ENCODE data around the gene CTXND1.

CTXND1 gene

GRCh38 chr15:80274996-80275395 is 23.0 kb upstream of the CTXND1 start:
- Histone ChIP-seq H3K27ac (ENCODE audit: low read depth, low read length) (no peak overlapping the region), H3K36me3 (ENCODE audit: control insufficient read depth, low read length) (no peaks in the 10 kb centered on the region), H3K4me2 (ENCODE audit: low read length) (no peak overlapping the region), H3K4me3 (ENCODE audit: low read length) (no peak overlapping the region), H3K9me3 (ENCODE audit: control insufficient read depth, insufficient read depth, low read length) (no peaks in the 10 kb centered on the region), H3F3A (ENCODE audit: control insufficient read depth, insufficient read depth) (no peaks in the 10 kb centered on the region), H3K27me3 (ENCODE audit: control insufficient read depth, low read length) (no peaks in the 10 kb centered on the region; the same call in 1 of the 2 replicates), H3K4me1 (ENCODE audit: control insufficient read depth, low read length) (no peaks in the 10 kb centered on the region), H3K9me2 (replicated peaks; ENCODE audit: control insufficient read depth, low read length) (no peaks in the 10 kb centered on the region), H4K20me1 (ENCODE audit: control insufficient read depth, insufficient read depth, low read depth, low read length) (no peaks in the 10 kb centered on the region), H3K79me2 (ENCODE audit: control insufficient read depth, low read length) (no peaks in the 10 kb centered on the region)
- TF ChIP-seq EZH2phosphoT487 (IDR thresholded peaks at IDR 0.05; ENCODE audit: borderline replicate concordance, low read length) (no peak), CTCF (IDR thresholded peaks at IDR 0.05; ENCODE audit: low read depth, low read length, poor library complexity, severe bottlenecking) (no peak)

- Histone ChIP-seq H3F3A (ENCODE audit: control insufficient read depth, insufficient read depth) (no peaks in the 10 kb centered on the region), H3K4me1 (ENCODE audit: control insufficient read depth, low read length) (no peaks in the 10 kb centered on the region), H3K4me3 (ENCODE audit: low read length) (no peak overlapping the region), H3K4me2 (ENCODE audit: low read length) (no peak overlapping the region), H3K27ac (ENCODE audit: low read depth, low read length) (no peak overlapping the region), H3K79me2 (ENCODE audit: control insufficient read depth, low read length) (no peaks in the 10 kb centered on the region), H3K36me3 (ENCODE audit: control insufficient read depth, low read length) (no peaks in the 10 kb centered on the region), H3K9me3 (ENCODE audit: control insufficient read depth, insufficient read depth, low read length) (no peaks in the 10 kb centered on the region), H3K27me3 (ENCODE audit: control insufficient read depth, low read length) (no peaks in the 10 kb centered on the region; the same call in 1 of the 2 replicates), H3K9me2 (replicated peaks; ENCODE audit: control insufficient read depth, low read length) (no peaks in the 10 kb centered on the region), H4K20me1 (ENCODE audit: control insufficient read depth, insufficient read depth, low read depth, low read length) (no peaks in the 10 kb centered on the region)
- TF ChIP-seq CTCF (IDR thresholded peaks at IDR 0.05; ENCODE audit: low read depth, low read length, poor library complexity, severe bottlenecking) (no peak), EZH2phosphoT487 (IDR thresholded peaks at IDR 0.05; ENCODE audit: borderline replicate concordance, low read length) (no peak)
These were observed 22.5 kb upstream of the CTXND1 start for GRCh38 chr15:80274554-80274953.

- Histone ChIP-seq H3K36me3 (ENCODE audit: control insufficient read depth, low read length) (no peaks in the 10 kb centered on the region), H4K20me1 (ENCODE audit: control insufficient read depth, insufficient read depth, low read depth, low read length) (no peaks in the 10 kb centered on the region), H3K79me2 (ENCODE audit: control insufficient read depth, low read length) (no peaks in the 10 kb centered on the region), H3K27me3 (ENCODE audit: control insufficient read depth, low read length) (no peaks in the 10 kb centered on the region; the same call in 1 of the 2 replicates), H3K27ac (ENCODE audit: low read depth, low read length) (no peak overlapping the region), H3K4me3 (ENCODE audit: low read length) (no peak overlapping the region), H3K9me2 (replicated peaks; ENCODE audit: control insufficient read depth, low read length) (no peaks in the 10 kb centered on the region), H3K4me1 (ENCODE audit: control insufficient read depth, low read length) (no peaks in the 10 kb centered on the region), H3K9me3 (ENCODE audit: control insufficient read depth, insufficient read depth, low read length) (no peaks in the 10 kb centered on the region), H3F3A (ENCODE audit: control insufficient read depth, insufficient read depth) (no peaks in the 10 kb centered on the region), H3K4me2 (ENCODE audit: low read length) (no peak overlapping the region)
- TF ChIP-seq EZH2phosphoT487 (IDR thresholded peaks at IDR 0.05; ENCODE audit: borderline replicate concordance, low read length) = no peak
- TF ChIP-seq CTCF (IDR thresholded peaks at IDR 0.05; ENCODE audit: low read depth, low read length, poor library complexity, severe bottlenecking) = no peak
These were observed 21.0 kb upstream of the CTXND1 start for GRCh38 chr15:80272987-80273386.

Measured in DOHH2 (cell line).